ENCODE results near the gene ZSCAN10.
"Not testable (repeated sequence)": the region's sequence is repeated elsewhere in the genome, so short reads cannot be mapped to it uniquely, and the experiment has no call there.

DNA sequence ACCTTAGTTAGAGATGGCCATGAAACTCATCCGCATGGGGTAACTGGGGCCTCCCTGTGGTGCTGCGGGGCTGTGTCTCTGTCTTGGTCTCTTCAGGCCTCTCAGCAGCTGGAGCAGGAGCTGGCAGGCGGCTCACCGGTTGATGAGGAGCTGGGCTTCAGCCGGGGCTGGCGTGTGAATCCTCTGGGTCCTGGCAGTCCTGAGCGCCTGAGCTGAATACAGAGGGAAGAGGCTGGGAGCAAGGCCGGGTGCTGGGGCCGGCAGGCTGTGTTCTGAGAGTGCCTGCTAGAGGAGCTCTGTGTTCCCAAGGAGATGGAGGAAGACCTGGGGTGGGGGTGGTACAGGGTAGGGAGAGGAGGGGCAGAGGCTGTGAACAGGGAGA is 43.4 kb downstream of the ZSCAN10 start:
- TF ChIP-seq, protein P1, sequence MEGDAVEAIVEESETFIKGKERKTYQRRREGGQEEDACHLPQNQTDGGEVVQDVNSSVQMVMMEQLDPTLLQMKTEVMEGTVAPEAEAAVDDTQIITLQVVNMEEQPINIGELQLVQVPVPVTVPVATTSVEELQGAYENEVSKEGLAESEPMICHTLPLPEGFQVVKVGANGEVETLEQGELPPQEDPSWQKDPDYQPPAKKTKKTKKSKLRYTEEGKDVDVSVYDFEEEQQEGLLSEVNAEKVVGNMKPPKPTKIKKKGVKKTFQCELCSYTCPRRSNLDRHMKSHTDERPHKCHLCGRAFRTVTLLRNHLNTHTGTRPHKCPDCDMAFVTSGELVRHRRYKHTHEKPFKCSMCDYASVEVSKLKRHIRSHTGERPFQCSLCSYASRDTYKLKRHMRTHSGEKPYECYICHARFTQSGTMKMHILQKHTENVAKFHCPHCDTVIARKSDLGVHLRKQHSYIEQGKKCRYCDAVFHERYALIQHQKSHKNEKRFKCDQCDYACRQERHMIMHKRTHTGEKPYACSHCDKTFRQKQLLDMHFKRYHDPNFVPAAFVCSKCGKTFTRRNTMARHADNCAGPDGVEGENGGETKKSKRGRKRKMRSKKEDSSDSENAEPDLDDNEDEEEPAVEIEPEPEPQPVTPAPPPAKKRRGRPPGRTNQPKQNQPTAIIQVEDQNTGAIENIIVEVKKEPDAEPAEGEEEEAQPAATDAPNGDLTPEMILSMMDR (IDR thresholded peaks at IDR 0.05; ENCODE audit: low read length): not testable (repeated sequence)
- not testable (repeated sequence) for TF ChIP-seq EZH2phosphoT487 (IDR thresholded peaks at IDR 0.05; ENCODE audit: low read length); EZH2 (optimal IDR thresholded peaks at IDR 0.05; ENCODE audit: low read depth, low read length)

Data from MM.1S (cell line).